GM12874 (cell line): ENCODE data around the gene JUN.

Experiments used
- TF ChIP-seq, protein P1 (sequence below): IDR thresholded peaks from 2 replicates; pipeline ENCODE4 v1.5.1; 2011; ENCODE audit warnings: low read depth, mild to moderate bottlenecking, control low read depth, low read length, moderate library complexity; ENCODE audit not compliant: insufficient read depth

Gene JUN

DNA sequence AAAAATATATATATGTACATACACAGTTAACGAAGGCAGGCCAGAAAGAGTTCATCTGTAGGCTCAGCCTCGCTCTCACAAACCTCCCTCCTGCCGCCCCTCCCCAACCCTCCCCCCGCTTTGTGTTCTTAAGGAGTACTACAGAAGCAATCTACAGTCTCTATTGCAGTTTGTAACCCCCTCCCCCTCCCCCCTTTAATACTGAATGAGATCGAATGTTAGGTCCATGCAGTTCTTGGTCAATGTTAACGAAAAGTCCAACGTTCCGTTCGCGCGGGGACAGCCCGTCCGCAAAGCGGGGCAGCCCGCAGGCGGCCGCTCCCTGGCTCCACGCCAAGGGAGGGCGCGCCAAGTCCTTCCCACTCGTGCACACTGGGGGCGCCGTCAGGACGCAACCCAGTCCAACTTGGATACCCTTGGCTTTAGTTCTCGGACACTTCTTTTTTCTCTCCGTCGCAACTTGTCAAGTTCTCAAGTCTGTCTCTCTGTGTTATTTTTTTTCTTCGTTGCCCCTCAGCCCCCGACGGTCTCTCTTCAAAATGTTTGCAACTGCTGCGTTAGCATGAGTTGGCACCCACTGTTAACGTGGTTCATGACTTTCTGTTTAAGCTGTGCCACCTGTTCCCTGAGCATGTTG lies 2.2 kb downstream of the JUN start:
- TF ChIP-seq, protein P1, sequence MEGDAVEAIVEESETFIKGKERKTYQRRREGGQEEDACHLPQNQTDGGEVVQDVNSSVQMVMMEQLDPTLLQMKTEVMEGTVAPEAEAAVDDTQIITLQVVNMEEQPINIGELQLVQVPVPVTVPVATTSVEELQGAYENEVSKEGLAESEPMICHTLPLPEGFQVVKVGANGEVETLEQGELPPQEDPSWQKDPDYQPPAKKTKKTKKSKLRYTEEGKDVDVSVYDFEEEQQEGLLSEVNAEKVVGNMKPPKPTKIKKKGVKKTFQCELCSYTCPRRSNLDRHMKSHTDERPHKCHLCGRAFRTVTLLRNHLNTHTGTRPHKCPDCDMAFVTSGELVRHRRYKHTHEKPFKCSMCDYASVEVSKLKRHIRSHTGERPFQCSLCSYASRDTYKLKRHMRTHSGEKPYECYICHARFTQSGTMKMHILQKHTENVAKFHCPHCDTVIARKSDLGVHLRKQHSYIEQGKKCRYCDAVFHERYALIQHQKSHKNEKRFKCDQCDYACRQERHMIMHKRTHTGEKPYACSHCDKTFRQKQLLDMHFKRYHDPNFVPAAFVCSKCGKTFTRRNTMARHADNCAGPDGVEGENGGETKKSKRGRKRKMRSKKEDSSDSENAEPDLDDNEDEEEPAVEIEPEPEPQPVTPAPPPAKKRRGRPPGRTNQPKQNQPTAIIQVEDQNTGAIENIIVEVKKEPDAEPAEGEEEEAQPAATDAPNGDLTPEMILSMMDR: peak; percentile 70

DNA sequence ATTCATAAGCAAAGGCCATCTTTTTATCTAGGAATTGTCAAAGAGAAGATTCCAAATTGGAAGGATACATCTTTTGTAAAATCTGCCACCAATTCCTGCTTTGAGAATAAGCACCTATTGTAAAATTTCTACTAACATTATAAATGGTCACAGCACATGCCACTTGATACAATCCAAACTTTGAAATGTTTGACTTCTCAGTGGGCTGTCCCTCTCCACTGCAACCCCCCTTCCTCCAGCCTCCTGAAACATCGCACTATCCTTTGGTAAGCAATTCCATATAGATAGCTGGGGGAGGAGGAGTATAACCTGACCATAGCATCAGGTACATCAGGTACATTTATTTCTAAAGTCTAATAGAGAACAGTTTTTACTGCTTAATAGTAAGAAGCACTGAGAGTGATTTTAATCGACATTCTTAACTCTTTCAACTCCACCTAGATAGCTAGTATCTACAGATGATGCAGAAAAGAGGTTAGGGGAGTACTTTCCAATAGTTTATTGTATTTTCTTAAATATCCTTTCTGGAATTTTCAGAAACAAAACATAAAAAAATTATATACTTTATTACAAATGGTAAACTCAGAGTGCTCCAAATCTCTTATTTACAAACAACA lies 2.9 kb downstream of the JUN start:
- TF ChIP-seq, protein P1: no peak

DNA sequence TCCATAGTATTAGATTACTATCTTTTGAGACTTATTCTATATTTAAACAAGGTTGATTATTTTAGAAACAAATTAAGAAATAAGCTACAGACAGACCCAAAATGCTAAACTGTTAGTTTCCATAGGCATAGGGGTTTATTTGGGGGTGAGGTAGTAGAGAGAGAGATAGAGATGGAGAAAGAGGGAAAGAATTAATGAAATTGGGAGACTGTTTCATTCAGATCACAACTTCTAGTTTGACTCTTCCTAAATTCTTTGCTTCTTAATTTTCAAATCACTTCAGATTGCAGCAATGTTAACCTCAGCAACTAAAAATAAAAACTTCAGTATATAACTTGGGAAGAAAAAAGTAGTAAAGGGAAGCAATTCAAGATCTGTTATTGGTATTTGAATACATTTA lies 3.4 kb downstream of the JUN start:
- TF ChIP-seq, protein P1: no peak

DNA sequence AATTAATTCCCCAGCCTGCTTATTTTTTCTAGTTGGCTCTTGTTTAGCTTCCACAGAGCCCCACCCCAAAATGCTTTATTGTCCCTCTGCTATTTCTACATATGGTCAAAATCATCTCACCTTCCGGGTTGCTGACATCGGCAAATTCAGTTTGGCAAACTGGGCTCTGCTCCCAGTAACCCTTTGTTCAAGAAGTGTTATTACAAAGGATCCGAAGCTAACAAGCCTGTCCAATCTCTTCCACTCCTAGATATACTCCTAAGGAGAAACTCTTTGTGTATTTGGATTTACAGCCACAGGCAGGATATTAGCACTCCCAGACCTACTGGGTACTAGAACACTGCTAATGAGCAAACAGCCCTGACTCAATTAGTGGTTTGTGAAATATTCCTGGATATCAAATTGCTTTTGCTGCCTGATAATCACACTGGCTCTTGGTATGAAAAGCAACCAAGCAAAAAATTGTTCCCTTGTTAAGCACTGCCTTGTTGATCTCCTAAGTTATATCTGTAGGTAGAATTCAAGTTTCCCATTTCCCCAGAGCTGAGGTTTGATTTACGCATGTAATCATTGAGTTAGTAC lies 4.0 kb downstream of the JUN start:
- TF ChIP-seq, protein P1: no peak

DNA sequence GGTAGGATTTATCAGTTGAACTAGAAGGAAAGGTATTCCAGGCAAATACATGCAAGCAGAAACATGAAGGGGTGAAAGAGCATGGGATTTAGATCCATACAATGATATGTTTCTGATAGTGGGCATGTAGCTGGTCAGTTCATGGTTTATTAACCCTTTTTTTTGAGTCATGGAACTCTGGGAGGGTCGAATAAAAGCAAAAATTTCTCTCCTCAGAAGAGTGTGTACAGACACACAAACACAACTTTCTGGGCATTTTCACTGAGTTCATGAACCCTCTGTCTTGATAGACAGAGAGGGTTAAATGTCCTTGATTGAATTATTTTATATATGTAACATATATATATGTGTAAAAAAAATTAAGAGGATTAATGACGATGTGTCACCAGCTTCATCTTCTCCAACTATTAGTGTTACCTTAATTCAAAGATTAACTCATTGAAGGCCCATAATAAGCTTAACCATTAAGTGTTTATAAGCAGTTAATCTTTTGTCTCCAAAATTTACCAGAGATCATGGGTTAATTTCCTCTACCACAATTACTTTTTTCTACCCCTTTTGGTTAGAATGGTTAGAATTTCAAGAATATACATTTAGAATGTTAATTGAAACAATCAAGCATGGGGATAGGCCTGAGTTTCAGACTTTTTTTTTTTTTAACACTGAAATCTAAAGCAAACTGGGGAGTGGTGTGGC lies 4.6 kb downstream of the JUN start:
- TF ChIP-seq, protein P1: no peak

DNA sequence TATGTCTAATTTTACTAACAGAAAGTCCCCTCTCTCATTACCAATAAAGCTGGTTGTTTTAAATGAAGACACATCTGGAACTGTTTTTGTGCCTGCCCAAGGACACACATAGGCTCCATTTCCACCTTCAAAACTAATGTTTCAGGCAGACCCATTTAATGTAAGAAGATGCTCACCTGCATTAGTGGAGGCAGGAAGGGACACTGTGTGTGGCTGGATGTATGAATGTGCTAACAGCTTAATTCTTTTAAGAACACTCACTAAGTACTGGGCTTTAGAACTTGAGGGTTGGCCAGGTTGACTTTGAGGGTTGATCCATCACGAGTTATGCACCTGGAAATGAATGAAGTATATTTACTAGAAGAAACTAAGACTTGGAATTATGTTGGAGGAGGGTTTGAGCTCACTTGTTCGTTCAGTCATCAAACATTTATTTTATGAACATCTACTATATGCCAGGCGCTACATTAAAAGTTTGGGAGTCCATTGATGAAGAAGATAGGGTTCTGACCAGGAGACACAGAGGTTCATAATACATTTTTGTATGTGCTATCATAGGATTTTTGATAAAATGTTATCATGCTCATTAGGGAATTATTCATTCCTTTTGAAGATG lies 5.4 kb downstream of the JUN start:
- TF ChIP-seq, protein P1: no peak

DNA sequence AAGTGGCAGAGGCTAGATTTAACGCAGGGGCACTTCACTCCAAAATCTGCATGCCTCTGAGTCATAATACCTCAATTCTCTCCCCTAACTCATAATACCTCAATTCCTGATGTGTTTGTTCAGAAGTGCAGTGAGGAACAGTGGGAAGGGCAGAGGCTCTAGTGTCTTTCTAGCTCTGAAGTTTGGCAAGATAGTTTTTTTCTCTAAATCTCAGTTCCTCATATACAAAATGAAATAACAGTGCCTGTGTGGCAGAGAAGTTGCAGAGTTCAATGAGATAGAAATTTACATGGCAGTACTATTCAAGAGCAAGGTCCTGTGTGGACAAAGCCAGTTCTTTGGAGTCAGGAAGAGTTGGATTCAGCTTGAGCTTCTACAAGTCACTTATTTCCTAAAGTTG lies 9.8 kb downstream of the JUN start:
- TF ChIP-seq, protein P1: no peak
